ENCODE results near the gene CCDC12.

Gene CCDC12

GRCh38 chr3:46948830-46949671 lies 27.5 kb downstream of the CCDC12 start:
- H3K4me1 ChIP-seq (ENCODE audit: control insufficient read depth, insufficient read depth, low read length, poor library complexity, severe bottlenecking), result peaks cover 80% of the 10 kb centered on the region
- no peaks in the 10 kb centered on the region for H3K27me3 ChIP-seq (replicated peaks; ENCODE audit: control insufficient read depth, insufficient read depth, low read length, poor library complexity, severe bottlenecking)
- no peak overlapping the region for H3K4me3 ChIP-seq (ENCODE audit: insufficient read depth, low read depth, low read length, poor library complexity, severe bottlenecking)
- peak in 1 of 3 donors; percentile 19 for DNase-seq
- no peaks in the 10 kb centered on the region for H3K9me3 ChIP-seq (ENCODE audit: control insufficient read depth, low read length)
- H3K36me3 ChIP-seq (ENCODE audit: control insufficient read depth, insufficient read depth, low read length), result no peaks in the 10 kb centered on the region
- peak overlapping the region; percentile 87 for H3K27ac ChIP-seq (ENCODE audit: insufficient read depth, low read length, poor library complexity, severe bottlenecking)

DNA sequence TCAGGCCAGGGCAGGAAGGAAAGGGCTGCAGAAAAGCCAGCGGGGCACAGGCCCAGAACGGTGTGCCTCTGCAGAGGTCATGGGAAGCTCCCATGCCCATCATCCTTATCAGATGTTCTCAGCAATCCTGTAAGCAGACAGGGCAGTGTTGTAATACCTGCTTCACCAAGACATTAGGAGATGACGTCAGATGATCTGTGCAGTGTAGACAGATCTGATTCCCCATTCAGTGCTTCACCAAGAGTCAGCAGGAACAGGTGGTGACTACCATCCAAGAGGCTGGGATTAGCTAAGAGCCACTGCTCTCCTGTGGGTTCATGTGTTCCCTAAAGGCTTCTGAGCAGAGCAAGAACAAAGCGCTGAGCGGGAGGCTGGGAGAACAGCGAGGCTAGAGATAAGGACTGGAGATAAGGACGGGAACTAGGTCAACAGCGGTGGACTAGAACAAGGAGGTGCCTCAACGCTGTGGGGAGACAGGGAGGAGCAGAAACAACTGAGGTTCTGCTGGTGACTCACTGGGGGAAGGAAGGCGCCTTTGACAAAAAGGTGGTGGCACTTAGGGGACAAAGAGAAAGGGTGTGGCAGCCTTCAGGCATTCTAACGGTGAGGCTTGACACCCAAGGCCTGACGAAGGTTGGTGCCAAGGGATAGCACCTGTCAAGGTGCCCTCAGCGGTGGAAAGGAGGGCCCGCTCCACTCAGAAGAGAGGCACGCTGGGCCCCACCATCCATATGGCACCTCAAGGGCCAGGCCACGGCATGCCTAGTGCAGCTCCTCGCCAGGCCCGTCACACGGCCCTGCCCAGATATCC lies 28.4 kb downstream of the CCDC12 start:
- Histone ChIP-seq H3K4me3 (ENCODE audit: insufficient read depth, low read depth, low read length, poor library complexity, severe bottlenecking) (peak overlapping the region; percentile 27), H3K4me1 (ENCODE audit: control insufficient read depth, insufficient read depth, low read length, poor library complexity, severe bottlenecking) (peaks cover 79% of the 10 kb centered on the region), H3K9me3 (ENCODE audit: control insufficient read depth, low read length) (no peaks in the 10 kb centered on the region), H3K27me3 (replicated peaks; ENCODE audit: control insufficient read depth, insufficient read depth, low read length, poor library complexity, severe bottlenecking) (no peaks in the 10 kb centered on the region), H3K36me3 (ENCODE audit: control insufficient read depth, insufficient read depth, low read length) (no peaks in the 10 kb centered on the region), H3K27ac (ENCODE audit: insufficient read depth, low read length, poor library complexity, severe bottlenecking) (peak overlapping the region; percentile 87)
- DNase-seq, result peak; percentile 79 to 85 (median 84)

DNA sequence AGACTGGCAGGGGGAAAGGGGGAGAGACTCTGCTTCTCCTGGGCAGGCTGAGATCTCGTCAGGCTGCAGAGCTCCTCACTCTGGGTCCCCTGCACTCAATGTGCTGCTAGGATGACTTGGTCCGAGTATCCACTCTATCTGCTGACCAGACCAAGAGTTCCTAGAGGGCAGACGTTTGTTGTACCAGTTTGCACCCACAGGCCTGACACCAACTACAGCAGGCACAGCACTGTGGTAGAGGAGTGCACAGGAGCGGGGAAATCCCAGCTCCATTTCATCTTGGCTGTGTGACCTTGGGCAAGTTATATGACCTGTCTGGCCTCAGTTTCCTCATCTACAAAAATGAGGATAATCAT lies 29.0 kb downstream of the CCDC12 start:
- no peaks in the 10 kb centered on the region for H3K9me3 ChIP-seq (ENCODE audit: control insufficient read depth, low read length)
- H3K4me3 ChIP-seq (ENCODE audit: insufficient read depth, low read depth, low read length, poor library complexity, severe bottlenecking), result peak overlapping the region; percentile 27
- no peaks in the 10 kb centered on the region for H3K27me3 ChIP-seq (replicated peaks; ENCODE audit: control insufficient read depth, insufficient read depth, low read length, poor library complexity, severe bottlenecking)
- peaks cover 73% of the 10 kb centered on the region for H3K4me1 ChIP-seq (ENCODE audit: control insufficient read depth, insufficient read depth, low read length, poor library complexity, severe bottlenecking)
- peak overlapping the region; percentile 87 for H3K27ac ChIP-seq (ENCODE audit: insufficient read depth, low read length, poor library complexity, severe bottlenecking)
- no peaks in the 10 kb centered on the region for H3K36me3 ChIP-seq (ENCODE audit: control insufficient read depth, insufficient read depth, low read length)
- peak in 1 of 3 donors; percentile 29 for DNase-seq

DNA sequence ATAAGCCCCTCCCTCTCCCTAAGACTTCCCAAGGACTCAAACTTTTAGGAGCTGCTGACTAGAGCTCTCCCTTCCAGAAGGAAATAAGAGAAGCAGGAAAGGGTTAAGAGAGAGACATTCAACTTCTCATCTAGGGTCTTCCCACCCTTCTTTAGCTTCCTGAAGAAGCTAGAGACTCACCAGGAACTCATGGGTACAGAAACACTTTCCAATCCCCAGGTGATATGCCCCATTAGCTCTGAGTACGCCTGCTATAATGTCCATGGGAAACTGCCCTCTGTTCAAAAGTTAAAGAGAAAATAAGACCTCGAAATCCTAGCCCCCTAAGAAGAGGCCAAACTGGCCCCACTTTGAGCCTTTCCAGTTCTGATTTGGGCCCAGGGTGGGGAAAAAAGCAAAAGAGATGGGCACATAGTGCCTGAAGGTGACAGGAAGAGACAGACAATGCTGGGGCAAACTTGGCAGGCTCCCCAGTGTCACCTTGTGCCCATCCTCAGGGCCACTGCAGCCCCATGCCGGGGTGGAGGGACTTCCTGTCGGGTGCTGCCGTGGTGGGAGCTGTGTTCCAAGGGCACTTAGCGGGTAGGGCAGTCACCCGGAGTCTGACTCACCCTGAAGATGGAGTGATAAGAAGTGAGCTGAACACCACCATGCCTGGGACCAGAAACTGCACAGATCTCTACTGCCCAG lies 29.5 kb downstream of the CCDC12 start:
- Histone ChIP-seq H3K4me1 (ENCODE audit: control insufficient read depth, insufficient read depth, low read length, poor library complexity, severe bottlenecking) (peaks cover 68% of the 10 kb centered on the region), H3K27me3 (replicated peaks; ENCODE audit: control insufficient read depth, insufficient read depth, low read length, poor library complexity, severe bottlenecking) (no peaks in the 10 kb centered on the region), H3K9me3 (ENCODE audit: control insufficient read depth, low read length) (no peaks in the 10 kb centered on the region), H3K36me3 (ENCODE audit: control insufficient read depth, insufficient read depth, low read length) (peaks cover 4% of the 10 kb centered on the region), H3K4me3 (ENCODE audit: insufficient read depth, low read depth, low read length, poor library complexity, severe bottlenecking) (peak overlapping the region; percentile 27), H3K27ac (ENCODE audit: insufficient read depth, low read length, poor library complexity, severe bottlenecking) (peak overlapping the region; percentile 87)
- DNase-seq, result peak; percentile 75 to 84 (median 81)

- Histone ChIP-seq H3K4me3 (ENCODE audit: insufficient read depth, low read depth, low read length, poor library complexity, severe bottlenecking) (no peak overlapping the region), H3K27ac (ENCODE audit: insufficient read depth, low read length, poor library complexity, severe bottlenecking) (peak overlapping the region; percentile 87), H3K36me3 (ENCODE audit: control insufficient read depth, insufficient read depth, low read length) (peaks cover 8% of the 10 kb centered on the region), H3K4me1 (ENCODE audit: control insufficient read depth, insufficient read depth, low read length, poor library complexity, severe bottlenecking) (peaks cover 67% of the 10 kb centered on the region), H3K9me3 (ENCODE audit: control insufficient read depth, low read length) (no peaks in the 10 kb centered on the region), H3K27me3 (replicated peaks; ENCODE audit: control insufficient read depth, insufficient read depth, low read length, poor library complexity, severe bottlenecking) (no peaks in the 10 kb centered on the region)
- DNase-seq, result no peak
Observed at GRCh38 chr3:46946416-46946815, 30.1 kb downstream of the CCDC12 start.

GRCh38 chr3:46944191-46944590 lies 32.4 kb downstream of the CCDC12 start:
- H3K4me3 ChIP-seq (ENCODE audit: insufficient read depth, low read depth, low read length, poor library complexity, severe bottlenecking), result no peak overlapping the region
- peaks cover 23% of the 10 kb centered on the region for H3K36me3 ChIP-seq (ENCODE audit: control insufficient read depth, insufficient read depth, low read length)
- peaks cover 48% of the 10 kb centered on the region for H3K4me1 ChIP-seq (ENCODE audit: control insufficient read depth, insufficient read depth, low read length, poor library complexity, severe bottlenecking)
- no peaks in the 10 kb centered on the region for H3K9me3 ChIP-seq (ENCODE audit: control insufficient read depth, low read length)
- no peaks in the 10 kb centered on the region for H3K27me3 ChIP-seq (replicated peaks; ENCODE audit: control insufficient read depth, insufficient read depth, low read length, poor library complexity, severe bottlenecking)
- DNase-seq, result no peak
- H3K27ac ChIP-seq (ENCODE audit: insufficient read depth, low read length, poor library complexity, severe bottlenecking), result no peak overlapping the region

- H3K27me3 ChIP-seq (replicated peaks; ENCODE audit: control insufficient read depth, insufficient read depth, low read length, poor library complexity, severe bottlenecking), result no peaks in the 10 kb centered on the region
- no peak overlapping the region for H3K27ac ChIP-seq (ENCODE audit: insufficient read depth, low read length, poor library complexity, severe bottlenecking)
- peaks cover 42% of the 10 kb centered on the region for H3K4me1 ChIP-seq (ENCODE audit: control insufficient read depth, insufficient read depth, low read length, poor library complexity, severe bottlenecking)
Observed at GRCh38 chr3:46943237-46944187, 33.0 kb downstream of the CCDC12 start.

DNA sequence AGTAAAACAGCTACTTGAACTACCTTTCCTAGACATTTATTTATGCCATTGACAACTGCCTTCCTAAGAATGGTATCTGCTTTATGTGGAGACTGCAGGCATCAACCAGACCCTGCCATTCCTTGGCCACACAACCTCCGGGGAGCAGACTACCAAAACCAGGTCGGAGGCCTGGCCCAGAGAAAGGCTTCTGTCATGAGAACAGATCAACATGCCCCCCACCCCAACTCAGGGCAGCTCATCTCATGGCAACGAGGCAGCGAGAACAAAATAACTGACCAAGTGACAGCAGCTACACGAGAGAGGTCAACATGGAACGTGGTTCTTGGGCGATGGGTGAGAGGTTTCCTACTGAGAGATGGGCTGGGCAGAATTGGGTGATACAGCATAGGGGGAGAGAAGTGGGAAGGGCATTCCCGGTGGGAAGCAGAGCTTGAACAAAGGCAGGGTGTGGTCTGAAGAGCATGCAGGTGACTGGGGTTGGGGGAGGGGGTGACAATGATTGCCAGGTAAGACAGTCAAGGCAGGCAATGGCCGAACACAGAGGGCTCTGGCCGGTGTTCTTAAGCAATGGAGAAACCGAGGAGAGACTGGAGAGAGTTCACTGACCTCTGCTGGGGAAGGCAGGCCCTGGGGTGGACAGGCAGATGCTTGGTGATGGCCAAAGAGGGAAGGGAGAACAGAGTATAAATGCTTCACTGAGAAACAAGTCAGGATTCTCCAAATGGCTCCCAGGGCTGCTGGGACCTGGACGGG lies 33.9 kb downstream of the CCDC12 start:
- no peak for DNase-seq
- no peaks in the 10 kb centered on the region for H3K27me3 ChIP-seq (replicated peaks; ENCODE audit: control insufficient read depth, insufficient read depth, low read length, poor library complexity, severe bottlenecking)
- no peak overlapping the region for H3K4me3 ChIP-seq (ENCODE audit: insufficient read depth, low read depth, low read length, poor library complexity, severe bottlenecking)
- H3K36me3 ChIP-seq (ENCODE audit: control insufficient read depth, insufficient read depth, low read length), result peaks cover 31% of the 10 kb centered on the region
- H3K27ac ChIP-seq (ENCODE audit: insufficient read depth, low read length, poor library complexity, severe bottlenecking), result no peak overlapping the region
- peaks cover 34% of the 10 kb centered on the region for H3K4me1 ChIP-seq (ENCODE audit: control insufficient read depth, insufficient read depth, low read length, poor library complexity, severe bottlenecking)
- H3K9me3 ChIP-seq (ENCODE audit: control insufficient read depth, low read length), result no peaks in the 10 kb centered on the region

More at GRCh38 chr3:46943237-46944187, 33.0 kb downstream of the CCDC12 start:
- Histone ChIP-seq H3K36me3 (ENCODE audit: control insufficient read depth, insufficient read depth, low read length) (peaks cover 23% of the 10 kb centered on the region), H3K9me3 (ENCODE audit: control insufficient read depth, low read length) (no peaks in the 10 kb centered on the region), H3K4me3 (ENCODE audit: insufficient read depth, low read depth, low read length, poor library complexity, severe bottlenecking) (no peak overlapping the region)
- DNase-seq, result no peak

All from effector memory CD4-positive, alpha-beta T cell (primary cell).